HG02642 (cell line): ENCODE results near the gene SLC6A13.
"Not testable (repeated sequence)": the region's sequence is repeated elsewhere in the genome, so short reads cannot be mapped to it uniquely, and the experiment has no call there.

Experiments
- ATAC-seq: cut with Tn5 transposase; IDR thresholded peaks from one replicate; pipeline ENCODE4 v1.9.1; 2021; ENCODE audit warnings: mild to moderate bottlenecking; ENCODE audit not compliant: unreplicated experiment, poor library complexity

SLC6A13 gene

DNA sequence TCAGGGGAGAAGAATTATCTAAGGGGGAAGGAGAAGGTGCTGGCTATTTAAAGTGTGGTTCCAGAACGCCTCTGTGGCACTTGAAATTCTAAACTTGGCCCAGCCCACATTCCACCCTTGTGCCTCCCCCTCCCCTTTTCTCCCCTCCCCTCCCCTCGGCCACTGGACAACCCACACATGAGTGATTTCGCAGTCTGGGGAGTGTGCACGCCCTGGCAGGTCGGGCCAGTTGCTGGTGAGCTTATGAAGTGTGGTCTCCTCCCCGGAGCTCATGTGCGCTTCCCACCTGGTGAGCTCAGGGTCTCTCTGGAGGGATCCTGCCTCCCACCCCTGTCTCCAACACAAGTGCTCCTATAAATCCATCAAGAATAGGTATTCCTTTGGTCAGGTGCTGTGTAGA is at the start of gene SLC6A13:
Gene SLC6A13 (minus strand): TSS at position 20 of the 400 bp plus-strand sequence. CDS start 2,784 bp downstream, outside the sequence.
- no peak for ATAC-seq

GRCh38 chr12:308511-308910 is 45.9 kb upstream of the SLC6A13 start:
- ATAC-seq: no peak

GRCh38 chr12:307406-307805 is 44.8 kb upstream of the SLC6A13 start:
- ATAC-seq: no peak

DNA sequence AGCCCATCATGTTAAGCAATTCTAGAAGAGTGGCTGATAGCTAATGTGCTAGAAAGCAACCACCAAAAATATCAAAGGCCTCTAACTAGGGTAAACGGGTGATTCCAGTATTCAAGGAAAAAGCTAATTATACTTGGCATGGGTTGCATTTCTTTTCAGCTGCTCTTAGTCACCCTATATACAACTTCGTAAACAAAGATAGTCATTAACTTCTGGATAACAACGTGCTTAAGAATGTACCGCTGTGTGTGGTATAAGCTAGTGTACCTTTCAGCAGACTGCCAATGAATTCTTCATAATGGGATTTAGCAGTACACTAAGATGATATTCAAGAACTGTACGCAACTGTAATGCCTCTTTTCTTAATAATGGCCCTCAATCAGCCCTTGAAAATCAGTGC is 42.2 kb upstream of the SLC6A13 start:
- no peak for ATAC-seq

DNA sequence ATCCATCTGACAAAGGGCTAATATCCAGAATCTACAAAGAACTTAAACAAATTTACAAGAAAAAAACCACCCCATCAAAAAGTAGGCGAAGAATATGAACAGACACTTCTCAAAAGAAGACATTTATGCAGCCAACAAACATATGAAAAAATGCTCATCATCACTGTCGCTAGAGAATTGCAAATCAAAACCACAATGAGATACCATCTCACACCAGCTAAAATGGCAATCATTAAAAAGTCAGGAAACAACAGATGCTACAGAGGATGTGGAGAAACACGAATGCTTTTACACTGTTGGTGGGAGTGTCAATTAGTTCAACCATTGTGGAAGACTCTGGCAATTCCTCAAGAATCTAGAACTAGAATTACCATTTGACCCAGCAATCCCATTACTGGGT is 40.1 kb upstream of the SLC6A13 start:
- not testable (repeated sequence) for ATAC-seq

GRCh38 chr12:300166-300565 is 37.5 kb upstream of the SLC6A13 start:
- ATAC-seq: not testable (repeated sequence)

GRCh38 chr12:299511-299910 is 36.9 kb upstream of the SLC6A13 start:
- ATAC-seq: not testable (repeated sequence)

GRCh38 chr12:298059-298458 is 35.4 kb upstream of the SLC6A13 start:
- ATAC-seq: not testable (repeated sequence)

- ATAC-seq: no peak
Observed at GRCh38 chr12:295132-295531, 32.5 kb upstream of the SLC6A13 start.

GRCh38 chr12:293199-293598 is 30.6 kb upstream of the SLC6A13 start:
- no peak for ATAC-seq

DNA sequence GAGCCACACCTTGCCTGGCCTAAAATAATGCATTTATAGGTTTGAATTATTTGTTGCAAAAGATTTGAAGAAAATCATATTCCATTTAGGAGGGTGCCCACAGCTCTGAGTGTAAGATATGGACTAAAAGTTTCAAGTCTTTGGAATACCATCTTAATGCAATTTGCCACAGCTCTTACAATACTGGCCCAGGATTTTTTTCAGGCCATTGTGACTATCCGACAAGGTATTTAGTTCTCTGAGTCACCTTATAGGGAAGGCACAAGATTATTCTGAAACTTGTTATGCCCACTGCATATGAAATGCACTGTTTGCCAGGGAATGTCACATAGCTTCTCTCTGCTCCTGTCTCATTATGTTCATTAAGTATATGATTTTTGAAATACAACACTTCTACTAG is 29.6 kb upstream of the SLC6A13 start:
- ATAC-seq: no peak

DNA sequence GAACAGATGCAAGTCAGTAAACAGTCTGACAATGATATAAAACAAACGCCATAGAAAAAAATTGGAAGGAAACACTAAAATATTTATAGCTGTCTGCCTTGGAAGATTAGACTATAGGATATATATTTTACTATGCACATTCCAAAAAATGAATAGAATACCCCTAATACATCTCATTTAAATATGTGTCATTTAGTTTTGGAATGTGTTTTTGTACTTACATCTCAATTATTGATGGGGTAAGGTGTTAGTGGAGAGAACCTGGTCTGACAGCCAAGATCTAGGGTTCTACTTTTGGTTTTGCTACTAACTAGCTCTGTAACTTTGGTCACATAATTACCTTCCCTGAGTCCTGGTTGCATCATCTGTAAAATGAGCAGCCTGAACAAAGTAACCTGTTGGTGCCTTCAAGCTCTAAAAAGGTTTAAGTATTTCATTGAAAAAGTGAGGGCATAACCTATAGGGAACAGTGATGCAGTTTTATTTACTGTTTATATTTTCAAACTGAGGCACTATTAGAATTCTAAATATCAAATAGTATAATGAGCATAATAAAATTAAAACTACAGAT is 28.6 kb upstream of the SLC6A13 start:
- ATAC-seq: no peak

DNA sequence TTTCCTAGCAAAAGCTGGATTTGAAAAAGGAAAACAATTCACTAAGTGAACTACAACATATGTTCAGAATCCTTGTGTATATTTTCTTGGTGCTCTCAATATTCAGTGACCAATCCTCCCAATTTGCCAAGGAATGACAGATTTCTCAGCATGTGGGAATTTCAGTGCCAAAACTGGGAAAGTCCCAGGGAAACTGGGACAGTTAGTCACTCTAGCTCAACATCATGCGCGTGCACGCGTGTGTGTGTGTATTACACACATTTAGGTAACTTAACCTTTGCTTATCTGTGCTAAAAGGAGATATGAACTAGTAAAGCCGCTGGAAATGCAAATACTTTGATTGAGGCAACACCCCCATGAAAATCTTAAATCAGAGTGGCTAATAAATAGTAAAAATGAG is 26.1 kb upstream of the SLC6A13 start:
- ATAC-seq: no peak

DNA sequence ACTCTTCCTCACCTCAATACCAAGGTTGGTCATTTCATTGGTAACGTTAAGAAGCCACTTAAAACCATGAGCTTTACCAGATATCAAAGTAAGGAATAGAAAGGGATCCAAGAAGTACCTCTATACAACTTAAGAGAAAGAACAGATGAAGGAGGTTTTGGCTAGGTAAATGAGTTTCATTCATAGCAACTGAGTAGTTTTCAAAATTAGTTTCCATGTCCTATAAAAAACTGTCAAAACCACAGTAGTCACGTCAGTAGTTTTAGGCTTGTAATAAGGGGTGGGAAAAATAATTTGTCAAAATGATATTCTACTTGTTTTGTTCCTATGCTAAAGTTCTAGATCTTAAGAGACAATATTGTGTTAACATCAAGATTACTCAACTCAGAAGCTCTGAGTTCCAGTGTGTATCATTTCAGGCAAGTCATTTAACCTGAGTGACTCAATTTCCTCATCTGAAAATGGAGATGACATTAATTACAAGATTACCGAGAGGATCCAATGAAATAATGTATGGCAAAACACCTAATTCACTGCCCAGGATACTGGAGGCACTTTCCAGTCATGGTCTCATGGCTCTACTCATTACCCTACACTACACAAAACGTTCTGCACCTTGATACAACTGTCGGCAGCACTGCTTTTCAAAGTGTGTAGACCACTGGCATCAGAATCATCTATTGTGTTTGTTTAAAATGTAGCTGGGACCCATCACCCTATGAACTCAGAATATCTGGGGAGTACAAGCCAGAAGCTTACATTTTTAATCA is 24.1 kb upstream of the SLC6A13 start:
- ATAC-seq: no peak

DNA sequence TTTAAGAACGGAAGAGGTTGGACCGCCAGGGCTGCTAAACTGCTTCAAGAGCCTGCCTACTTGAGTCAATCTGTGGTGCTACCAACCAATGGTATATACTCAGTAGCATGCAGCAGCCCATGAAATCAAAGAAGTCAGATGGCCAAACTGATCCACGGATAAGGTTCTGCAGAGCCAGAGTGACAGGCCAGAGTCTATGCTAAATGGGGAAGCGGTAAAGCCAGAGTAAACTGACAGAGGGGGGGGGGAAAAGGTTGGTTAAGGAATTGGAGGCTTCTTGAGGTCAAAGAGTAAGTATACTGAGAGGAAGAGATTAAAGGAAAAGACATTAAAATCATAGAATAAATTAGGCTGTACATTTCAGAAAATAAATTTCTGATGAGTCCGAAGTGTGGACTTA is 15.4 kb upstream of the SLC6A13 start:
- ATAC-seq: no peak

DNA sequence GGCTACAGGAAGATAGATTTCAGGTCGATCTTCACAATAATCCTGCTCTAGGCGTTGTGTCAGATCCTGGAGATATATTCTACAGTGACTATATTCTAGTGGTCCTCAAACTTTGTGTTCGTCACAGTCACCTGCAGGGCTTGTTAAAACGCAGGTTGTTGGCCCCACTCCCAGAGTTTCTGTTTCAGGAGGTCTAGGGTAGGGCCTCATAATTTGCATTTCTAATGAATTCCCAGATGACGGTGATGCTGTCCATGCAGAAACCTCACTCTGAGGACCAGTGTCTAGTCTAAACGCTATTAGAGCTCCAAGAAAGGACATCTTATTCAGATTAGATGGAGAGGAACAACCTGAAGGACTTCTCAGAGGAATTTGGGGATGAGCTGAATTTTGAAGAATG is 13.2 kb upstream of the SLC6A13 start:
- ATAC-seq: no peak

DNA sequence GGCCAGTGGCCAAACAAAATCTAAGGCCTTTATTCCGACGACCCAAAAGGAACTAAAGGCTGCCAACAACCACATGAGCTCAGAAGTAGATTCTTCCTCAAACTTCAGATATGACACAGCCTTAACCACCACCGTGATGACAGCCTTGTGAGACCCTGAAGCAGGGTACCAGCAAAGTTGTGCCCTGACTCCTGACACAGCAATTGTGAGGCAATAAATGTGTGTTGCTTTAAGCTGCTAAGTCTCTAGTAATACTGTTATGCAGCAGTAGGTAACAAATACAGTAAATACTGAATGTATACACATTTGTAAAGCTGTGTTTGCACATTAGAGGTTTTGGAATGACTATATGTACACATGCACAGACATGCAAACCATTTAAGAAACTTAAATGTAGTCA is 10.7 kb upstream of the SLC6A13 start:
- ATAC-seq: no peak

GRCh38 chr12:272942-273341 is 10.3 kb upstream of the SLC6A13 start:
- no peak for ATAC-seq

- no peak for ATAC-seq
Observed at GRCh38 chr12:271161-271560, 8.5 kb upstream of the SLC6A13 start.

GRCh38 chr12:269191-269590 is 6.6 kb upstream of the SLC6A13 start:
- ATAC-seq: no peak

DNA sequence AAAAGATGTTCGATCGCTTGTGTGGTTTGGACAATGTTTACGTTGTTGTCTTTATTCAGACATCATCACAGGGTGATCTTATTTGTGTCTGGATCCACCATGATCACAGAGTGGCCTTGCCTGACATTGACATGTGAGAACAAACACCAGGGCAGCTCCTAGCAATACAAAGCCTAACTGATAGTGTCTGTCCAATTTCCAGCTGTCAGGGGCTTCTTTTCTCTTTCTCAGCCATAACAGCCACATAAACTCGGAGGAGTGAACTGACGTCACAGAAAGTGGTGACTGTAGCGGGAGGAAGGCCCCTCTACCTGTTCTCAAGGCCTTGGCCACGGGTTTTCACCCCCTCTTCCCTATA is 5.8 kb upstream of the SLC6A13 start:
- ATAC-seq: no peak
